IMR-90 (cell line): Measurements from ENCODE around the gene NPY4R2. TPM values are rescaled to one million over a fixed set of nuclear protein-coding genes. Genes with fewer than 3 reads are reported as not detected.
"Not testable (repeated sequence)": the region's sequence is repeated elsewhere in the genome, so short reads cannot be mapped to it uniquely, and the experiment has no call there.

Source experiments
- ATAC-seq: fragments of 200-7000 bp; cut with Tn5 transposase; 2 replicates; pipeline ENCODE4 v1.9.1; 2020; ENCODE audit warnings: low read depth, mild to moderate bottlenecking, moderate library complexity
- BruUV-seq: library from RNA; stranded (reverse); fragments of 400-500 nt; replicated peaks from 2 replicates; lab custom pipeline; 2021; lab: Mats Ljungman, UMichigan
- CTCF ChIA-PET: fragments of 300-600 bp; formaldehyde crosslinking; extraction: SDS; loops from one replicate; lab custom pipeline; 2021; ENCODE audit warnings: antibody characterized with exemption; lab: Yijun Ruan, JAX
- POLR2A ChIA-PET: fragments of 300-600 bp; sonication (Branson Sonifier 250); formaldehyde crosslinking; loops from one replicate; lab custom pipeline; 2022; ENCODE audit warnings: antibody characterized with exemption; ENCODE audit not compliant: unreplicated experiment; lab: Charles Lee
- DNase-seq: peaks from one replicate; pipeline ENCODE4 v3.0.0; 2013
- H2AFZ ChIP-seq: replicated peaks from 2 replicates; pipeline ENCODE3; 2013; ENCODE audit warnings: low read length, mild to moderate bottlenecking; ENCODE audit not compliant: poor library complexity
- H2AK5ac ChIP-seq: 2 replicates; pipeline ENCODE4 v1.6.1; 2013; ENCODE audit warnings: low read depth, low read length, inconsistent platforms
- H2AK9ac ChIP-seq: replicated peaks from 2 replicates; pipeline ENCODE3; 2013; ENCODE audit warnings: mild to moderate bottlenecking, low read depth, low read length, moderate library complexity; ENCODE audit not compliant: poor library complexity
- H2BK120ac ChIP-seq: 2 replicates; pipeline ENCODE4 v1.6.1; 2013; ENCODE audit warnings: low read depth, low read length, inconsistent platforms
- H2BK15ac ChIP-seq: 3 replicates; pipeline ENCODE4 v1.6.1; 2013; ENCODE audit warnings: low read depth, low read length, inconsistent platforms
- H2BK20ac ChIP-seq: 2 replicates; pipeline ENCODE4 v1.6.1; 2013; ENCODE audit warnings: low read depth, mild to moderate bottlenecking, inconsistent platforms, low read length, moderate library complexity
- H2BK5ac ChIP-seq: 2 replicates; pipeline ENCODE4 v1.6.1; 2013; ENCODE audit warnings: mild to moderate bottlenecking, low read depth, low read length, inconsistent platforms; ENCODE audit not compliant: poor library complexity, severe bottlenecking
- H3K14ac ChIP-seq: replicated peaks from 2 replicates; pipeline ENCODE4 v1.6.1; 2013; ENCODE audit warnings: low read depth, low read length, inconsistent platforms
- H3K18ac ChIP-seq: 2 replicates; pipeline ENCODE4 v1.6.1; 2013; ENCODE audit warnings: low read depth, low read length, control low read depth
- H3K23ac ChIP-seq: 2 replicates; pipeline ENCODE4 v1.6.1; 2013; ENCODE audit warnings: low read depth, low read length, inconsistent platforms
- H3K27ac ChIP-seq: 2 replicates; pipeline ENCODE4 v1.5.1; 2013; ENCODE audit warnings: mild to moderate bottlenecking, control low read depth, low read length; ENCODE audit not compliant: insufficient read depth
- H3K27me3 ChIP-seq: 2 replicates; pipeline ENCODE4 v1.6.1; 2013; ENCODE audit warnings: low read length; ENCODE audit not compliant: control insufficient read depth, insufficient read depth
- H3K36me3 ChIP-seq: 2 replicates; pipeline ENCODE4 v1.6.1; 2013; ENCODE audit warnings: low read length, mixed read lengths; ENCODE audit not compliant: control insufficient read depth, insufficient read depth
- H3K4ac ChIP-seq: 2 replicates; pipeline ENCODE4 v1.6.1; 2013; ENCODE audit warnings: low read depth, low read length, inconsistent platforms
- H3K4me1 ChIP-seq: 2 replicates; pipeline ENCODE4 v1.6.1; 2013; ENCODE audit warnings: low read length, mixed read lengths; ENCODE audit not compliant: control insufficient read depth, insufficient read depth
- H3K4me2 ChIP-seq: 2 replicates; pipeline ENCODE4 v1.6.1; 2013; ENCODE audit warnings: low read depth, mild to moderate bottlenecking, control low read depth, low read length, moderate library complexity
- H3K4me3 ChIP-seq: 2 replicates; pipeline ENCODE4 v1.5.1; 2013; ENCODE audit warnings: low read depth, mild to moderate bottlenecking, control low read depth, low read length, moderate library complexity; ENCODE audit not compliant: insufficient read depth
- H3K56ac ChIP-seq: 2 replicates; pipeline ENCODE4 v1.6.1; 2013; ENCODE audit warnings: low read length, inconsistent platforms; ENCODE audit not compliant: insufficient read depth; ENCODE audit errors: extremely low read depth
- H3K79me1 ChIP-seq, 2 experiments: 2 replicates each; pipeline ENCODE4 v1.6.1; 2013; ENCODE audit warnings: low read length in 2 of 2, inconsistent platforms in 1 of 2, low read depth in 1 of 2
- H3K9ac ChIP-seq: 2 replicates; pipeline ENCODE4 v1.6.1; 2013; ENCODE audit warnings: low read depth, low read length, control low read depth
- H3K9me1 ChIP-seq: 2 replicates; pipeline ENCODE4 v1.6.1; 2013; ENCODE audit warnings: low read length, inconsistent platforms; ENCODE audit not compliant: insufficient read depth
- H3K9me3 ChIP-seq: 2 replicates; pipeline ENCODE4 v1.6.1; 2013; ENCODE audit warnings: low read length; ENCODE audit not compliant: control insufficient read depth, insufficient read depth
- H4K20me1 ChIP-seq: 2 replicates; pipeline ENCODE4 v1.6.1; 2013; ENCODE audit warnings: low read length, inconsistent platforms; ENCODE audit not compliant: insufficient read depth
- H4K5ac ChIP-seq: 2 replicates; pipeline ENCODE4 v1.6.1; 2013; ENCODE audit warnings: mild to moderate bottlenecking, low read depth, low read length, control low read depth
- H4K8ac ChIP-seq, 2 experiments: 2 replicates each; pipeline ENCODE4 v1.6.1; 2013; ENCODE audit warnings: low read depth in 2 of 2, low read length in 2 of 2, control low read depth in 1 of 2, inconsistent platforms in 1 of 2
- H4K91ac ChIP-seq: 2 replicates; pipeline ENCODE4 v1.6.1; 2013; ENCODE audit warnings: low read depth, low read length, inconsistent platforms; ENCODE audit not compliant: insufficient read depth
- WGBS, 2 experiments: methylation state at CpG; one replicate each; pipeline versions ENCODE4 v1.1.5 to v1.1.7; 2013; ENCODE audit warnings: missing lambda C conversion rate in 2 of 2; ENCODE audit not compliant: insufficient read length in 1 of 2; ENCODE audit errors: extremely low coverage in 2 of 2; 5-methylcytosine and 5-hydroxymethylcytosine counted together
- dilution Hi-C: fragments of 300-500 bp; cut with HindIII; formaldehyde crosslinking; loops from one replicate; pipeline ENCODE4 v1.14.3; 2018; ENCODE audit warnings: low sequenced_read_pairs; ENCODE audit not compliant: unreplicated experiment
- in situ Hi-C: fragments of 300-500 bp; cut with MboI; formaldehyde crosslinking; loops from 3 replicates; pipeline ENCODE4 v1.14.3; 2019; ENCODE audit warnings: low sequenced_read_pairs, inconsistent platforms, mixed read lengths
- intact Hi-C: fragments of 100-400 bp; cut with micrococcal nuclease; formaldehyde crosslinking; loops from 2 replicates; pipeline ENCODE4 v1.10.0; 2022
- polyA plus RNA-seq, 3 experiments: library from polyadenylated mRNA; depleted of rRNA; stranded (reverse); fragments of >200 nt; gene quantifications; 2 replicates each; pipeline ENCODE4 v1.2.3, GENCODE V29; 2012; ENCODE audit warnings: low replicate concordance in 1 of 3
- total RNA-seq: library from RNA; depleted of rRNA; stranded (reverse); fragments of >200 nt; gene quantifications from 2 replicates; pipeline ENCODE4 v1.2.3, GENCODE V29; 2012

Gene NPY4R2
- total and polyA plus RNA-seq, 2 of the 4 experiments (the other 2 are of a cell fraction), result 0.36 to 0.38 TPM

DNA sequence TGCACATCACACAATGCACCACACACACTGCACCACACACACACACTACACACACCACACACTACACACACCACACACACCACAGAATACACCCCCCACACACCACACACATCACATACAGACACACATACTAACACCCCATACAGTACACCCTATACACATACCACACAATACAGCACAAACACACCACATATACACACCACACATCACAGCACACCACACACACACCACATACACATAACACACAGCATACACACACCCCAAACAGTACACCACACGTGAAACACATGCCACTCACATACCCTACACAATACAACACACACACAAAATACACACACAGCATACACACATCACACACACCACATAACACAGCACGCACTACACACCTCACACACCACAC lies 23.9 kb upstream of the NPY4R2 start:
- DNase-seq, H4K5ac ChIP-seq, H3K27ac ChIP-seq, H3K4me2 ChIP-seq, H3K4me3 ChIP-seq, H3K4me1 ChIP-seq, intact Hi-C loops, H3K9me1 ChIP-seq, H4K91ac ChIP-seq, H3K18ac ChIP-seq, H2AK5ac ChIP-seq, H2BK15ac ChIP-seq, H2AK9ac ChIP-seq, H3K9me3 ChIP-seq, H4K8ac ChIP-seq, H2BK20ac ChIP-seq, ATAC-seq, POLR2A ChIA-PET, H4K20me1 ChIP-seq, H3K14ac ChIP-seq, H3K27me3 ChIP-seq, H3K23ac ChIP-seq, H2AFZ ChIP-seq, dilution Hi-C loops, H3K36me3 ChIP-seq, H3K9ac ChIP-seq, in situ Hi-C loops, H3K79me1 ChIP-seq, H3K56ac ChIP-seq, H3K4ac ChIP-seq, CTCF ChIA-PET, H2BK120ac ChIP-seq, BruUV-seq: not testable (repeated sequence)
- peak overlapping the region; percentile 85 for H2BK5ac ChIP-seq
- no CpG with 5 or more reads among the region's 2 CpGs for WGBS, 2 experiments

DNA sequence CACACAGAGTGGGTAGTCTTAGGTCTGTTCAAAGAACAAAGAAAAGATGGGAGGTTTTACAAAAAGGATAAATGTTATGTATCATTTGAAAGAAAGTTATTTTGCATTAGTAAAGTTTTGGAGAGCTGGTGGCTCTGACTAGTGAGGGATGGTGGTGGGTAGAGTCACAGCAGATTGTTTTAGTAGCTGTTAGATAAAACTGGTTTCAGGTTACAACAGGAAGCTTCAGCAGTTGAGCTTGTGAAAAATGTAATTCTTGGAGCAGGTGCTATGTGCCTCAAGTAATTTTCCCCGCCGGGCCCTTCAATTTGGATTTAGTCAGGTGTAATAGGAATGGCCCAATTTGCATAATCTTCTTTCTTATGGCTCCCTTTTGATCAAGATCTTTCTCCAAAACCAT lies 20.6 kb upstream of the NPY4R2 start:
- H3K79me1 ChIP-seq, H3K4me3 ChIP-seq, H3K4me1 ChIP-seq, ATAC-seq, POLR2A ChIA-PET, H2BK15ac ChIP-seq, H3K4me2 ChIP-seq, H3K27me3 ChIP-seq, H4K20me1 ChIP-seq, H3K18ac ChIP-seq, in situ Hi-C loops, H3K9ac ChIP-seq, intact Hi-C loops, CTCF ChIA-PET, H2AFZ ChIP-seq, dilution Hi-C loops, H2BK20ac ChIP-seq, H3K14ac ChIP-seq, H2BK120ac ChIP-seq, BruUV-seq, H2AK9ac ChIP-seq, H2BK5ac ChIP-seq, H3K4ac ChIP-seq, H3K23ac ChIP-seq, H3K56ac ChIP-seq, H3K36me3 ChIP-seq, H2AK5ac ChIP-seq, H3K27ac ChIP-seq, H4K5ac ChIP-seq, DNase-seq, H4K91ac ChIP-seq, H3K9me1 ChIP-seq, H3K9me3 ChIP-seq, H4K8ac ChIP-seq: not testable (repeated sequence)
- no CpG with 5 or more reads among the region's 2 CpGs for WGBS, 2 experiments
